MV-4-11 (cell line): ENCODE results near the gene RECQL.

Experiments used
- DNase-seq: peaks from one replicate; lab custom pipeline; 2025; lab: John Stamatoyannopoulos, UW

Gene RECQL

DNA sequence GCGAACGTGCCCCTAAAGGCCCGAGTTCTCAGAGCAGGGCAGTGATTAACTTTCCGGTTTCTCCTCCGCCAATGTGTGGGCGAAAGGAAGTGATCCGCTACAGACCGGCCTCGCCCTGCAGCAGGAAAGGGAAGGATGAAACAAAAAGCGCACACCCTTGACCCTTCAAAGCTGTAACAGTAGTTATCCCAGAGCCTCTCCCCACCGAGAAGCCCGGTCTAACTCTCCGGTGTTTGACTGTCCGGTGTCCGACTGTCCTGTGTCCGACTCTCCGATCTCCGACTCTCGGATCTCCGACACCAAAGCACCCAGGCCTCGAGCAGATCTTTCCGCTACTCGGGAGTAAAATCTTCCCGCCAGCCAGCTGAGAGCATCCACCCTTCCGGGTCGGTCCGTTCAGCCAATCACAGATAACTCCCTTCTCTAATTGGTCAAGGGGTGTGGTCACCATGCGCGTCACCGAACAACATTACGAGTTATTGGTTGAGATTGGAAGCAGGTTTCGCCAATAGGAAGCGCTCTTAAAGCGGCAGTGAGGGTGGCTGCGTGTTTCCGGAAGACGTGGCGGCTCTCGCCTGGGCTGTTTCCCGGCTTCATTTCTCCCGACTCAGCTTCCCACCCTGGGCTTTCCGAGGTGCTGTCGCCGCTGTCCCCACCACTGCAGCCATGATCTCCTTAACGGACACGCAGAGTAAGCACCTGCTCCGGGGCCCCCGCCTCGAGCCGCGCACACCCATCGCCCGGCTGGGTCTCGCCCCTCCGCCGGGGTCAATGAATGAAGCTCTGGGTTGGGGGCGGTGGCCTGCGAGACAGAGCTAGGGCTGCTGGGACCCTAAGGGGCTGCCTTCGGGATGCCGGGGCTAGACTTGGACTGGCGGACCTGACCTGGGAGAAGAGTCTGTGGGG, at the start of gene RECQL, which contains the start of gene GOLT1B:
Gene RECQL, minus strand, starts transcription at position 378 of the 906 bp plus-strand sequence. CDS start 2,065 bp downstream, outside the sequence.
Gene GOLT1B, plus strand, starts transcription at position 532 of the 906 bp plus-strand sequence. Its CDS starts 135 bp downstream, at position 667.
- peak; percentile 98 for DNase-seq

GRCh38 chr12:21547437-21547836, 46.0 kb upstream of the RECQL start:
- no peak for DNase-seq

GRCh38 chr12:21546716-21547115, 45.3 kb upstream of the RECQL start:
- no peak for DNase-seq

GRCh38 chr12:21545557-21545956, 44.1 kb upstream of the RECQL start:
- DNase-seq = no peak

- no peak for DNase-seq
These were observed 41.7 kb upstream of the RECQL start for GRCh38 chr12:21543151-21543550.

GRCh38 chr12:21542403-21542802, 41.0 kb upstream of the RECQL start:
- no peak for DNase-seq

DNA sequence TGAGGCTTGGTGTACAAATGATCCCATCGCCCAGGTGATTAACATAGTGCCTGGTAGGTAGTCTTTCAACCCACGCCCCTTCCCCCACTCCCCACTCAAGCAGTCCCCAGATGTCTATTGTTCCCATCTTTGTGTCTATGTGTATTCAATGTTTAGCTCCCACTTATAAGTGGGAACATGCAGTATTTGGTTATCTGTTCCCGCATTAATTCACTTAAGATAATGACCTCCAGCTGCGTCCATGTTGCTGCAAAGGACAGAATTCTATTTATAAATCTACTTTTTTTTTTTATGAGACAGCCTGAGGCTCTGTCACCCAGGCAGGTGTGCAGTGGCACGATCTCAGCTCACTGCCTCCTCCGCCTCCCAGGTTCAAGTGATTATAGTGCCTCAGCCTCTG, 40.3 kb upstream of the RECQL start:
- no peak for DNase-seq

DNA sequence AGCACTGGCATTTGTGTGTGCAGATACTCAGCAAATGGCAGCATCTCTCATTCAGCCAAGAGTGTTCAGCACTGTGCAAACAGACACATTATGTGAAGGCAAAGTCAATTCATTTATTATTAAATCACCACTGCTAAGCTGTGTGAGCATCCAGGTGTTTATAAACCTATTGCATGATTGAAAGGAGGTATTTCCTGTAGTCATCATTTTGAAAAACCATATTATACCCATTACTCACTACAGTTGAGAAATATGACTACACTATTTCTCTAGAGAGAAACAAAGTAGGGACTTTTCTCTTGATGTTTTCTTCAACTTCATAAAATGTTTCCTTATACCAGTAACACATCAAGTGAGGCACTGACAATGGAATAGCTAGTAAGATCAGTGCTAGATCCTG, 38.4 kb upstream of the RECQL start:
- DNase-seq = no peak

DNA sequence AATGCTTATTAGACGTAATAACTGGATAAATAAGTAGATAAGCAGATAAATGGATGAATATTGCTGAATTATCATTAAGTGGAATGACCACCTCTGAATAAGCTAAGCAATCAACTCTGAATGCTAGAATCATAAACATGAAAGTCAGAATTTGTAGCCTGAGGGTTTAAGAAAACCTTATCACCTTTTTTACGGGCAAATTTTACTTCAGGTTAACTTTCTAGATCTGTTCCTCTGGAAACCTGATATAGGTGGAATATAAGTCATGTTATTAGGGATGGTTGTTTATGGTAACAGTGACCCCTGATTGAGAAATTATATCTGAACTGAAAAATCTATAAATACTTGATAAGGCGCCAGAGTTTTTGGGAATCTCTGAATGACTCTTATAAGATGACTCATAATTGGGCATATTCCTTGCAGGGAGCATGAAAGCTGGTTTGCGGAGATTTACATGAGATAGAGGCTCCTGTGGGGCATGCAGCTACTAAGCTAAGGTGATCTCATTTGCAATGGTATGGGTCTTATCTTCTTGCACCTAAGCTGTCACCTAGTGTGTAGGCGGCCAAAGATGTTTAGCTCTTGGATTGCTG, 36.7 kb upstream of the RECQL start:
- DNase-seq = no peak

DNA sequence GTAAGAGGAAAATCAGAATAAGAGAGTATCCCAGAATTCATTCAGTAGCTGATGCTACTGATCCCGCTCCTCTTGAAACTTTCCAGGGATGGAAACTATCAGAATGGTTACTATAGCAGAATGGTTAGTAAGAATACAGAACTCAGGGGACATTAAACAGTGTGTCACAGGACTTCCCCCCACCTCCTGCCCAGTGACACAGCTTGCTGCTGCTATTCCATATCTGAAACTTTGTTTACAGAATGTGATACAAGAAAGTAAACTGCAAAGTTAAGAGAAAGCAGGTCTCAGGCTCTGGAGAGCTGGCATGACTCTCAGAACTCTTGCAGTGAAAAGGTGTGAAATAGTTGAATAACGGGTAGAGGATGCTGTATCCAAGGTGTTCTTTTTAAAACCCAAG, 28.0 kb upstream of the RECQL start:
- DNase-seq = no peak

DNA sequence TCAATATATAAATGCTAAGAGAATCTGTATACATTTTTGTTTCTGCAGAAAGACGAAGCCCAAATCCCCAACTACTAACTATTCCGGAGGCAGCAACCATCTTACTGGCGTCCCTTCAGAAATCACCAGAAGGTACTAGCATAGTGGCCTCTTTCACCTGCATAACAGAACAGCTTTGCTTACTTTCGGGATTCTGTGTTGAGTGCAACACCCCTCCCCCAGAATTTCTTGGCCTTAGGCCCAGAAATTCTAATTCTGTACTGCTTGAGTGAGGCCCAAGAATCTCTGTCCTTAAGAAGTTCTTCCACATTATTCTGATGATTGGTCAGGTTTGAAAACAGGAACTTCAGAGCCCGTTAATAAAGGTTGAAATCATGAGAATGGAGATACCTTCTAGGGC, 27.5 kb upstream of the RECQL start:
- no peak for DNase-seq

- DNase-seq = no peak
These were observed 26.2 kb upstream of the RECQL start for GRCh38 chr12:21527451-21528180.

GRCh38 chr12:21526721-21527345, 25.4 kb upstream of the RECQL start:
- DNase-seq = no peak

DNA sequence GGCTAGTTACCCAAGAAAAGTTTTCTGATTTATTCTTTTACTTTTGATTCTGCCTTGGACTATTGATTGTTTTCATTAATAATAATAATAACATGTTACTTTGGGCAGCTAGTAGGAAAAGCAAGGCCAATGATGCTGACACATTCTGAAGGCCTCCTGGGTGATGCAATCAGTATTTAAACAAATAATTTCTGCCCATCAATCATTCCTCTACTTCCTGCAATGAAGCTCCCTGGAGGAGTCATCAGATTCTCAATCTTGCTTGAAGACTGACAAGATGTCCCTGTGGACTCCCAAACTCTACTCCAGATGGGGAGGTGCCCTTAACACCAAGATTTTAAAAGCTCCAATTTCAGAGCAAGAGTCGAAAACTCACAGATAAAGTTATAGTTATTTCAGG, 24.6 kb upstream of the RECQL start, which contains the start of gene SPX:
Gene SPX, plus strand, starts transcription at position 244 of the 400 bp plus-strand sequence. CDS start 177 bp downstream, outside the sequence.
- no peak for DNase-seq

GRCh38 chr12:21523148-21523547, 21.7 kb upstream of the RECQL start:
- DNase-seq = no peak

DNA sequence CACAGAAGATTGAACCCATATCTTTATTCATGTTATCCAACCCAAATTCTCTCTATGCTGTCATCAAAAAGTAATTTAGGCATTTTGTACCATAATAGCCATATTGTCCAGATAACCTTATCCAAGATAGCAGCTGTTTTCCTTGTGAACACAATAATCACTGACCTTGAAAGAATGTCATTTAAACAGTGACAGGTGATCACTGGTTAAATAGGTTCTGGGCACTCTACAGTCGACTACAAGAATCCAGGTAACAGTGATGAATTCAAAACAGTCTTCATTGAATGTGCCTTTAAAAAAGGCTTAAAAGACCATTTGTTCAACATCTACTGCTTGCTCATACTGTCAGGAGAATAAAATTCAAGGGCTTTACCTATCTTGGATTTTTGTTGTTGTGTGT, 20.1 kb upstream of the RECQL start:
- no peak for DNase-seq

GRCh38 chr12:21518451-21518850, 17.0 kb upstream of the RECQL start:
- DNase-seq = no peak

DNA sequence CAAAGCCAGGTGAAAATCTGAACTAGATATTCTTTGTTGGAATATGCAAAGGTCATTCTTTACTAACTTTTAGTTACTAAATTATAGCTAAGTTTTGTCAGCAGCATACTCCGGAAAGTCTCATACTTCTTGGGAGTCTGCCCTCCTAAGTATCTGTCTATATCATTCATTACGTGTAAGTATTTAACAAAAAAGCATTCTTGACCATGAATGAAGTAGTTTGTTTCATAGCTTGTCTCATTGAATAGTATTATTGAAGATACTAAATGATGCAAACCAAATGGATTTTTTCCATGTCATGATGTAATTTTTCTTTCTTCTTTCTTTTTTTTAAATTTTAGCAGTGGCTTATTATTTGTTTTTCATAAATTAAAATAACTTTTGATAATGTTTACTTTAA, 14.8 kb upstream of the RECQL start:
- no peak for DNase-seq

DNA sequence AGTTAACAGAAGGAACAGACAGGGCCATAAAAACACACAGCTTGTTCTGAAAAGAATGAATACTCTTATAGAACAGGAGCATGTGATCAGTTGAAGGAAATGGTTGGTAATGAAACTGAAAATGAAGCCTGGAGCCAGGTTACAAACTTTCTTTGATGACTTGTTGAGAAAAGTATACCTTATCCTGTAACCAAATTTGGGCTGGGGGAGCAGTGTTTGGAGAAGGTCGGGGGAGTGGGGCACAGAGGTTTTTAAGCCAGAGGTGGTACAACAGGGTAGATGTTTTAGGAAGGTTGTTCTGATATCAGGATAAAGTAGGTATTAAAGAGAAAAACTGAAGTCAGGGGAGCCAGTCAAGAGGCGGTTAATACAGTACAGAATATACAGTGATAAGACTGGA, 8.3 kb upstream of the RECQL start:
- DNase-seq = peak; percentile 10

- no peak for DNase-seq
These were observed 6.4 kb upstream of the RECQL start for GRCh38 chr12:21507849-21508248.

GRCh38 chr12:21505888-21506287, 4.5 kb upstream of the RECQL start:
- DNase-seq = no peak

DNA sequence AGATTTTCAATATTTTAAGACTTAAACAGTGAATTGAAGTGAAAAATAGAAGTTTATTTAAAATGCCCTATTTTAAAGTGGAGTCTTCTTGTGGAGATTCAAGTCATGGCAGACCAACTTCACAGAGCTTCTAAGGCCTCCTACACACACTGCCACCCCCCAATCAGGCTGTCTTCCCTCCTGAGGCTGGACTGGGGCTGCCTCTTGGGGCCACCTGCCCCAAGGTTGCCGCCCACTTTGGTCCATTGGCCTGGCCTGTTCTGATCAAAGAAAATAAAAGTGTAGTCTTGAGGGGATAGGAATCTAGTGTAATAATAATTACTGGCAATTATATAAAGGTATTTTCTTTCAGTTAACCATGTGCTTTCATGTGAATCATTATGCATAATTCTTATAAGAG, 1.4 kb upstream of the RECQL start:
- no peak for DNase-seq
